Activated naive CD4-positive, alpha-beta T cell (primary cell): ENCODE data around the gene ITGA1.
"Not testable (repeated sequence)": the region's sequence is repeated elsewhere in the genome, so short reads cannot be mapped to it uniquely, and the experiment has no call there.

Source experiments
- DNase-seq, 4 experiments: peaks; one replicate each; lab custom pipeline; 2025; lab: John Stamatoyannopoulos, UW

The ITGA1 gene

DNA sequence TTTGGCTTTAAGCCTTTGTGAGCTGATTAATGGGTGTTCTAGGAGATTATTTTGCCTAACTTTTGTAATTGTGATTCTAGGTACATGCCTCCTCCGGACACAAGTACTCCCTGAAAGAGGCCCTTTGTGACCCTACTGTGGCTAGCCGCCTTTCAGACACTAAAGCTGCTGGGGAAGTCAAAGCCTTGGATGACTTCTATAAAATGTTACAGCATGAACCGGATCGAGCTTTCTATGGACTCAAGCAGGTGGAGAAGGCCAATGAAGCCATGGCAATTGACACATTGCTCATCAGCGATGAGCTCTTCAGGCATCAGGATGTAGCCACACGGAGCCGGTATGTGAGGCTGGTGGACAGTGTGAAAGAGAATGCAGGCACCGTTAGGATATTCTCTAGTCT is 13.6 kb downstream of the ITGA1 start:
- DNase-seq = no peak

DNA sequence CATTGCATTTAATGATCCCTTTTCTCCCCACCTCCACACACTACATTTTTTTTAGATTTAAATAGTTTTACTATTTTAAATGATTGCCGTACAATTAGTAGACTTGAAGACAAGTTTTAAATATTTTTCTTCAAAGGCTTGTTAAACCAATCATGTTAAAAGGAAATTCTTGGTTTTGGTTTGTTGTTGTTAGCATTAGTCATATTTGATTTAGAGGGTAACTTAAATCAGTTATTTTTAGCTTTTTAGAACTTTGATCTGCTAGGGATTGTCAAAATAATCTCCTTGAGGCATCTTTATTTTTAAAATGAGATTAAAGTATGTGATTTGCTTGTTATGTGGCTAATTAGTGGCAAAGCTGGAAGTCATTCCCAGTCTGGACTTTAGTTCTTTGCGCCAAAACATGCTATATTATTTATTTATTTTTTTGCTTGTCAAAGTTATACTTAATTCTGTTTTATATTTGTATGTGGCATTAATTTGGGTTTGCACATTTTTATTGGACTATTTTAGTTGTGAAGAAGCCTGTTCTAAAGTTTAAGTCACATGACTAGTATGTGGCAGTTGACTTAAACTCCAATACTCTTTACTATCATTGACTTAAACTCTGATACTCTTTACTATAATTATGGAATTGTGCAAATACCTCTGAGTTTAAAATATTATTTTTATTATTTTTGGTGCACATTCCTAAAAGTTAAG is 14.7 kb downstream of the ITGA1 start:
- DNase-seq = no peak

DNA sequence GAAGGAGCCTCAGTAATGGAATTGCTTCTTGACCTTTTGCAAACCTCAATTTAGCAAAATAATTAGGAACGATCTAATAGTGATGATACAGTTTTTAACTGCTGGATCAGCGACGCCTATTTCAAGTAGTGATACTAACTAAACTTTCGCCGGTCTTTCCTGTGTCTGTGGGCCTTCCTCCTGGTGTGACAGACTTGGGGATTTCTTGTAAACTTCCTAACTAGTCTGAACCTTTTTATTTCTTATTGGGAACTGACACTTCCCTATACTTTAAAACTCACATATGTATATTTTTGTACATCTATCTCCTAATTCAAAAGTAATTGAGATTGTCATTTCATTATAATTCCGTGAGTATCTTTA is 15.2 kb downstream of the ITGA1 start:
- no peak for DNase-seq

DNA sequence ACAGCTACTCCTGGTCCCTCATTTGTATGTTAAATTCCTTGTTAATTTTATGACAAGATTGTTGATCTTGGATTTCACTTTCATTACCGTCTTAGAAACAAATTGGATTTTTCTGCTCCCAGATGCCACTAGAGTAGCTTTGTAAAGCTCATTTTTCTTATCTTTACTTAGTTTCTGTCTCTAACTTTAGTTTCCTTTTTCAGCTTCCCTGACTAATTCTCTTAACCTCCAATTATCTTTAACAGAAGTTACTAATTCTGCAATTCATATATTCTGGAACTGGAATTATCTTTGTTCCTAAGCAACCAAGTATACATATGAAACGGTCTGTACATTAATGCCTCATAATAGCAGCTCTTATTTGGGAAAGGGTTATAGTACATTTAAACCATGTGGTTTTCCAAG is 16.7 kb downstream of the ITGA1 start:
- DNase-seq = no peak

DNA sequence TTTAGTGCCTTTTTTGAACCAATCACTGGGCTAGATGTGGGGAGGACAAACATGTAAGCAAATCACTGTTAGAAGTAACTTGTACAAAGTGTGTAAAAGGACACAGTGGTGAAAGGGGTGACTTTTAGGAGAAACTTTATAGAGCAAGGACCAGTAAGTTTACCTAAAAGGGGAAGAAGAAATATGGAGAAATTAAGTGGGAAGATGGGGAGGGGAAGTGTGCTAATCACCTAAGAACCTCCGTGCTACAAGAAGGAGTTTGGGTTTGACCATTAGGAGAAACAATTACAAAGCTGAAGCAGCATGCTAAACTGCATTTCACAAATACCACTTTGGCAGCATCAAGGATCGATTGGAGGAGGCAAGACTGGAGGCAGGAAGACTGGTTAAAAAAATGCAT is 17.3 kb downstream of the ITGA1 start:
- no peak for DNase-seq

DNA sequence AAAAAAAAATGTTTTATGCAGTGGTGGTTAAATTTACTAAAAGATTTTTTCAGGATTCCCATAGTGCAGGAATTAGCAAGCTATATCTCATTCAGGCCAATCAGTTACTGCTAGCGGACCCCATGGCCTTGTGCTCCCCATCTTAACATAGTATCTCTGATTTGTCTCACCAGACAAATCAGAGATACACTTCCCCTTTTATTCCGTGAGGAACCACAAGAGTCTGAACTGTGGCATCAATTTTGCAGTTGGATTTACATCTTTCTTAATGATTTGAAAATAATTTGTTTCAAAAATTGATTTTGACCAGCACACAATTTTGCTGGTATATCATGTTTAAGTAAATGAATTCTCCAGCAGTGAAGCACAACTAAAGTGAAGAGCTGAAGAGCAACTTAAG is 17.9 kb downstream of the ITGA1 start:
- no peak for DNase-seq

DNA sequence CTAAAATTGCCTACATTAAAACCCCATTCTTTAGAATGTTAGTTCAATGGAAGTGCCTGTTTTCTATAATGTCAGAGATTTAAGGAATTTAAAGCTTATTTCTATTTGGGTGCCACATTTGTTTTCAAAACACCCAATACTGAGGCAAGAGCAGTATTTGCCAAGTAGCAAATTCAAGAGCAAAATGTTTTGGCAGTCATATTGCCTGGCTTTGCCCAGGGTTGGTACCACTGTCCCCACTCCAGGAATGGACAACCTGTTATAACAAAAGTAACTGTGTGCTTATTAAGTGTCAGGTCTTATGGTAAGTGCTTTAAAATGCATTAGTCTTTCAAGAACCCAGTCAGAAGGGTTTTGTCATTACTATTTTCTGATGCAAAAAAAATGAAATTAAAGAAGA is 19.3 kb downstream of the ITGA1 start:
- DNase-seq = no peak

DNA sequence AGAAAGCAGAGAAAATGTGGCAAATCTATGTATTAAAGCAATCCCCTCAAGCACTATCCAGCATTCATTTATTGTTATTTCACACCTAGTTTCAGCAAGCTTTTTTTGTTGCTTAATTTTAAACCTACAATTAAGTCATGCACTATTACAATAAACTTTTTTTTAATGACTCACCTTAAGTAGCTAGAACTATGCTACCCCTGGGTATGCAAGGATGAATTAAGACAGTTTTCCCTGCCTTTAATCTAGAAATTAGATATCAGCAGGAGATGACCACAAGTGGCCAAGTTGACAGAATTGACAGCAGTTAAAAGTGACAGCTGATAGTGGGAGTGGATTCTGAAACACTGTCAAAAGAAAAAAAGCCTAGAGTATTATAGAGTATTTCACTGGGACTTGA is 20.0 kb downstream of the ITGA1 start:
- DNase-seq = no peak

DNA sequence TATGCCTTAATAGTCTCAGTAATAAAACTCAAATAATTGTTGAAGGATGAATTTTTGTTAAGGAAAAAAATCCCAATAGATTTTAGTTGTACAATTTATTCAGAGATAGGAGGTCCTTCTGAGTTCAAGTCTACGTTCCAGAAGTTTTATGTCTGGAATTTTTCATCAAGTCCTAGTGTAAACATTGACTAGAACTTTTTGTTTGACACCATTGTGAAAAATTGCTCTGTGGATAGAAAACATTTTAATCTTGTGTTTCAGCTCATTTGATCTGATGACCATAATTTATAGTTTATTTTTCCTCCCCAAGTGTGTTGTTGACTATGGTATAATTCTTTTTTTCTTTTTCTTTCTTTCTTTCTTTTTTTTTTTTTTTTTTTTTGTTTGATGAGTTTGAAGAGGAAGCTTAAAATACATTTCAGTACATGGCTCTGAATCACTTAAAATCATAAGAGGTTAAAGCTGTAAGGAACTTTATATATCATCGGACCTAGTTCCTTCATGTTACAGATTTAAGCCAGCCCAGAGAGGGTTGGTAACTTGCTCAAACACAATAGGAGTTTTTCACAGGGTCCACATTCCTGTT is 20.7 kb downstream of the ITGA1 start:
- no peak for DNase-seq

DNA sequence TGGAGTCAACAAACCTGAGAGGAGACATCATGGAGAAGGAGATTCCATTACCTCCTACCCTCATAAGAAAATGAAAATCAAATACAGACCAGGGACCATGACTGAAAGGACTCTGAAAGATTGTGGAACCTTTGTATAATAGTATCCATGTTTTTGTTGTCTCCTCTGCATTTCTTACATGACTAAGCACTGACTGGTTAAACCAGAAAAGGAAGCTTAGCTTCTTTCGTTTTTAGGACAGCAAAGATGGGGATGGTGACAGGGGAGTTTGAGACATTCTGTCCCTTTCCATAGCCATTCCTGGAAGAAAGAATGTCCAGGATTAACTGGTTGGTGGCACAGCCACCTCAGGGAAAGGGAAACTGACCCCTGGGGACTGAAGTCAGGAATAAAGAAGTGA is 22.2 kb downstream of the ITGA1 start:
- no peak for DNase-seq

DNA sequence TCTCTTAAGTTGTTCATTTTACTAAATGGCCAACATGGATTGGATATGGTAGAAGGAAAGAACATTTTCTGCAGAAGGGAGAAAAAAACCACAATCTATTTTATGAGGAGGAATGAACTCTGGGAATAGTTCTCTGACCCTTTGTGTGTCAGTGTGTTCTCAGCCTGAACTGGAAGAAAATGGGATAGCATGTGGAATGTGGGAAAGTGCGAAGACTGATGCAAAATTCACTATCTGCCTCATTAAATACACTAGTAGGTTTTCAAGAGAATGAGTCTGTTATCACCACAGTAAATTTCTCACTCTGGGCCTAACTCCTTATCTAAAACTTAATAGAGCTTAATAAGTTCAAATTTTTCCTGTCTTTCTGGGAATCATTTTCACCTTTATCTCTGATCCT is 22.7 kb downstream of the ITGA1 start:
- no peak for DNase-seq

DNA sequence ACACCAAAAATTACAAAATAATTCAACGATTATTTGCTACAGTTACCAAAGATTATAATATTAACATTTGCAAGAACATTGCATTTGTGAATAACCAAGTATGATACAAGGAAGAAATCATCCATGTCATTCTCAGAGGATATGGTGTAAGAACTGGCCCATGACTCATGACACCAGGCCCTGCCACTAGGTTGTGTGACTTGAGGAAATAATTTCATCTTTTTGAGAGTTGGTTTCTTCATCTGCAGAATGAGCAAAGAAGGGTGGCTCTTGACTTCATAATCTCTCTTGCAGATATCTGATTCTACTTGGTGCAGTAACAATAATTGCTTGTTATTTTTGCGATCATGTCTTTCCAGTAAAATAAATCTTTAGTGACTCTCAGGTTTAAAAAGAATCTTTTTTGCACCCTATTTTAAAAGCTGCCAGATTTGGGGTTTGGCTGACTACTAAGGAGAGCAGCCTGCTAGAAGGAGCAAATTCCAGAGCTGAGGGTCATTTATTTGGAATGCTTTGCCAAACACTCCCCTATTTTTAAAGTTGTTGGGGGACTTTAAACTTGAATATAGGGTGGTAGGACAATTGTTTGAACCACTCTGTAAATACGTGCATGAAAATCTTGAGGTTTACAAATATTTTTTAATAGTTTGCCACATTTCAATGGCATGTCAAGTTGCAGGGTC is 23.5 kb downstream of the ITGA1 start:
- DNase-seq = no peak

DNA sequence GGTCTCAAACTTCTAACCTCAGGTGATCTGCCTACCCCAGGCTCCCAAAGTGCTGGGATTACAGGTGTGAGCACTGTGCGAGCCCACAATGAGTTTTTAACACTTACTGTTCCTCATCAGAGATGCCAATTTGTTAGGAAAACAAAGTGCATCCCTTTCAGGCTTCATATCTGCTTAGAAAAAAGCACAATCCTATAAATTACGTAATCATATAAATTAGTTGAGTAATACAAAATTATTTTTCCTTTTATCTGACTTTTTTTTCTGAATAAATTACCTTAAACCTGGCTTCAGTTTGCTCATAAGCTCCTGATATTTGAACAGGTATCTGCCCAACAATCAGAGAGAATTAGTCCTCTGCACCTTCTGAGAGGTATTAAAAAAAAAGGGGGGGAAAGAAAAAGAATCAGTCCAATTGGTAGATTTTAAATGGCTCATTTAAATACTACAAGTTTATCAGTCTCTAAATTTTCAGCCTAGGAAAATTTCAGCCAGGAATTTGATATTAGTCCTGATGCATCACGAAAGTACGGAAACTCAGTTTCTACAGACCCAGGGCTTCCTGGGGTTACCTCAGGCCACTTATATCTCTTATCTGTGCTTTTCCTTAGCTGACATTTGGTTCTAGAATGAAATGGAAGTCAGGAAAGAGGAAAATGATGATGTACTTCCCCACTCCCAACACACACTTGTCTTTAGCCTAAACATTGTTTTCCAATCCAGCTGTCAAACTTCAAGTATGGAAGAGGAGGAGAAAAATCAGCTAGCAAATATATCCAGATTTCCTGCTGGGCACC is 26.8 kb downstream of the ITGA1 start:
- DNase-seq = no peak

DNA sequence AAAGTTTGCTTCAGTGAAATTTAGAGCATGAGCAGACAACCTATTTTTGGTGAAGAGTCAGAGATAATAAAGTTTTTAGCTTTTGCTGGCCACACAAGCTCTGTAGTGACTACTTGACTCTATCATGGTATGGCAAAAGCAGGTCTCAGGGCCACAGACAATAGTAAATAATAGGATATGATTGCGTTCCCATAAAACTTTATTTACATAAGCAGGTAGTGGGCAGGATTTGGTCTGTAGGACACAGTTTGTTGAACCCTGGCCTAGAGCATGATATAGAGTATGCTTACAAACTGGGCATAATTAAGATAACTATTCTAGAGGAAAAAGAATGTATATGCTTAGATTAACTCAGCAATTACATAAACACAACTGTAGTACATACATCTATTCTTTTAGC is 30.1 kb downstream of the ITGA1 start:
- DNase-seq = no peak

DNA sequence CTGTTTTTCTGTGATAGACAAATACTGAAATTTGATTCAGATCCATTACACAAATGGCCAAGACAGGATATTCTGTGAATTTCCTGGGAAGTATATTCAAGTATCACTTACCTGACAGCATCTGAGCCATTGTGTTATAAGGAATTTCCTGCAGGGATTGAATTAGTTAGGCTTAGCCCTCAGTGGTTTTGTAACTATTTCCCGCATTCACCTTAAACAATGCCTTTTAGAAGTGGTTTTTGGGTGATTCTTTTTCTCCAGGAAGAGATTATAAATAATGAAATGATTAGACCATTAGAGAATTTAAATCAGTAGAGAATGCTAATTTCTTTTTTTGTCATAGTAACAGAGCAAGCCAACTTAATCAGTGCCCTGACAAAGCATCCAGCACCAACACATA is 30.6 kb downstream of the ITGA1 start:
- no peak for DNase-seq

DNA sequence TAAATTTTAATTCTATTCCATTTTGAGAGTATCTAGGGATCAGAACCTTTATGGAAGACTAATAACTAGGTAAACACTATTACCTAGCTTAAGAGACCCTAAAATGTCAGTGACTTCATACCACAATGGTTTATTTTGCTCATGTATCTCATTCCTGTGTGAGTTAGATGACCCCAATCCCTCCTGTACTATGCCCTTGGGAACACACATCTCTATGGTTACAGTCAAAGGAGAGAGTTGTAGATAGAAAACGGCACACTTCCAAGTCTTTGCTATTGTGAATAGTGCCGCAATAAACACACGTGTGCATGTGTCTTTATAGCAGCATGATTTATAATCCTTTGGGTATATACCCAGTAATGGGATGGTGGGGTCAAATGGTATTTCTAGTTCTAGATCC is 31.1 kb downstream of the ITGA1 start:
- not testable (repeated sequence) for DNase-seq

DNA sequence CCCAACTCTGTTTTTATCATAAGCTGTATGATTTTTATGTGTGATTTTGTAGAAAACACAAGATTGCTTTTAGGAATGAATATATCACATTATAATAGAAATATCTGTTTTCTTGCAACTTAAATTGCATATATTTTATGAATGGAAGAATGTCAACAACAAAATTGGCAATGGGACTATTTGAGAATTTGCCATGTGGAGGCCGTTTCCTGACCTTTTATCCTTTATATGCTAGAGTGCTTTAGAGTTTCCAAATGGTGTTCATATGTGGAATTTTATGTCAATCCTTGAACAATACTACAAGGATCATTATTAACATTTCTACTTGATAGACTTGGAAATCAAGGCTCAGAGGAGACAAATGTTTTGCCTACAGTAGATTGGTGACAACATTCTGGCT is 34.2 kb downstream of the ITGA1 start:
- DNase-seq = no peak

DNA sequence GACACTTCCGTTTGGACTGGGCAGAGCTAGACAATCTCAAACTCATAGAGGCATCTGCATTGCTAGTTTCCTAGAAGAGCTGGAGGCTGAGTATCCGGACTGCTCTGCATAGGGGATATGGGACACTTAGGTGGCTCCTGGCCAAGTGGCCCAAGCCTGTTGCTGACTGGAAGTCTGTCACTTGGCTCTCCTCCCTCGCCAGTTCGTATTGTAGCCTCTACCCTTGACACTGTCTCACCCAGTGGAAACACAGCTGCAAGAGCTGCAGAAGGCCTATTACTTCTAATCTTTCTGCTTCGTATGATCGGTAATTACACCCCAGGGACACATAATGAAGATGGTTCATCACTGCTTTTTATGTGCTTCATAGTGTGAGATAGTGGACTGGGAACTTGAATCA is 34.7 kb downstream of the ITGA1 start:
- DNase-seq = no peak

DNA sequence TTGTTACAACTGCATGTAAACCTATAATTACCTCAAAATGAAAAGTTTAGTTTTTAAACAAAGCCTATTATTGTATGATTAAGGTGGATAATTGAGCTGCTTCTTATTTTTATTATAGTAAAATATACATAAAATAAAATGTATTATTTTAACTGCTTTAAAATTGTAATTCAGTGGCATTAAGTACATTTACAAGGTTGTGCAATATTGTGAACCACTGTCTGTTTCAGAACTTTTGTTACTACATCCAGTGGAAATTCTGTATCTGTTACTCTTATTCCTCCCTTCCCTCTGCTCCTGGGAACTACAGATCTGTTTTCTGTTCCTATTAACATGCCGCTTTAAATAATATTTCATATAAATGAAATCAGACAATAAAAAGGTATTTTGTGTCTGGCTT is 37.1 kb downstream of the ITGA1 start:
- DNase-seq = no peak

DNA sequence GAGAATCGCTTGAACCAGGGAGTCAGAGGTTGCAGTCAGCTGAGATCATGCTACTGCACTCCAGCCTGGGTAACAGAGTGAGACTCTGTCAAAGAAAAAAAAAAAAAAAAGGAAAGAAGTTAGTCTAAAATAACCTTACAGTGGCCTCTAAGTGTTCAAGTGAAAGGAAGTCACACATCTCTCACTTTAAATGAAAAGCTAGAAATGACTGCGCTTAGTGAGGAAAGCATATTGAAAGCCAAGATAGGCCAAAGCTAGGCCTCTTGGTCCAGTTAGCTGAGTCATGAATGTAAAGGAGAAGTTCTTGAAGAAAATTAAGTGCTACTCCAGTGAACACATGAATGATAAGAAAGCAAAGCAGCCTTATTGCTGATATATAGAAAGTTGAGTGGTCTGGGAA is 38.1 kb downstream of the ITGA1 start:
- no peak for DNase-seq

DNA sequence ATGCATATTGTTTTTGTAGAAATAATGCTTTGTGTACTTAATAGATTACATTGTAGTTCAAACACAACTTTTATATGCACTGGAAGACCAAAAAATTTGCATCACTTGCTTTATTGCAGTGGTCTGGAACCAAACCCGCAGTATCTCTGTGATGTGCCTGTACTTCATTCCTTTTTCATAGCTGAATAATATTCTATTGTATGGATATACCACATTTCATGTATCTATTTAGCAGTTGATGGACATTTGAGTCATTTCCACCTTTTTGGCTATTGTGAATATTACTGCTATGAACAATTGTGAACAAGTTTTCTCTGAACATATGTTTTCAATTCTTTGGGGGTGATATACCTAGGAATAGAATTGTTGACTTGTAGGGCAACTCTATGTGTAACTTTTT is 40.1 kb downstream of the ITGA1 start:
- DNase-seq = no peak

DNA sequence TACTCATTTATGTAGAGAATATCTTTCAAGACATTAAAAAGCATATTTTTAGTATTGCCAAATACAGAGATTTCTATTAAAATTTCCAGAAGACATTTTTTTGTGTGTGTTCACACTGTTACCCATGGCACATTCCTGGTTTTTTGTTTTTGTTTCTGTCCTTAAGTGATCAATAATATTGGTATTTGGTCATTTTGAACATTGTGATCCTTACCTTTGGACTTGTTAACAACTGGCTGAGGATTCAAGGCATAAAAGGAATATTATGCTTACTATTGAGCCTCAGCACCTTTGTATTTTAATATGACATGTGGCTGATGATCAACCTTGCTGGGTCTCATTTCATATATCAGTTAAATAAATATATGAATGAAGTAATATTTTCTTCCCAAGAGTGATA is 41.9 kb downstream of the ITGA1 start:
- DNase-seq = no peak

DNA sequence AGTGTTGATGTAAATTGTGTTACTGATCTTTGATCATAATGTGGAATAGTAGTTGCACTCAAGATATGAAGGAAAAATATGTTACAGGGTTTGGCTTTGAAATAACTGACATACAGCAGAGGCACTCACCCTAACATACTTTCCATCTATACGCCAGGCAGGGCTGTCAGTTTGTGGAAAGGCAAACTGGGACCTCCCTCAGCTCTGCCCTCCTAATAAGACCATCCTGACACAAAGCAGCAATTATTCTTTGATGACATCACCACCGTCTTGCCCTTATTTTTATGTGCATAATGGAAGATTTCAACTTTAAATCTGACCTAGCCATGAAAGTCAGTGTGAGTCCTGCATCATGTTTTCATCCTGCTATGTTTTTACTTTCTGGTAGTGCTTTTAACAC is 42.9 kb downstream of the ITGA1 start:
- no peak for DNase-seq
